GM19351 (cell line): Measurements from ENCODE around the gene SPPL2B.

Experiments
- ATAC-seq: cut with Tn5 transposase; IDR thresholded peaks from one replicate; pipeline ENCODE4 v1.9.1; 2021; ENCODE audit warnings: mild to moderate bottlenecking, moderate library complexity; ENCODE audit not compliant: unreplicated experiment

Gene SPPL2B

GRCh38 chr19:2296141-2296540 lies 32.3 kb upstream of the SPPL2B start:
- no peak for ATAC-seq

DNA sequence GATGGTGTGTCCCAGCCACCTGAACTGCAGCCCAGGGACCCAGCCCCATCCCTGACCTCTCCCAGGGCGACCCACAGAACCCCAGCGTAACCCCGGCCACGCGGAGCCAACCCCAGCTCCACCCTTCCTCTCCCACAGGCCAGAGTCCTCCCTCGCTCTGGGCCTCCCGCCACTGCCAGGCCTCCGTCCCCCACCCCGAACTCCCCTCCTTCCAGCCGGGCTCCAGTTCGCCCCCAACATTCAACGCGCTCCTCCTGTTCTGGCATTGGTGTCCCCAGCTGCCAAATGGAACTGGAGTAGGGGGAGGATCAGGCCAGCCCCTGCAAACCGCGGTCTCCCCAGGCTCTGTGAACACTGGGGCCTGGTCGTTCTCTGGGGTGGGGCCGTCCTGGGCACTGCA lies 28.0 kb upstream of the SPPL2B start:
- ATAC-seq: no peak

GRCh38 chr19:2302319-2303210 lies 25.9 kb upstream of the SPPL2B start:
- no peak for ATAC-seq

DNA sequence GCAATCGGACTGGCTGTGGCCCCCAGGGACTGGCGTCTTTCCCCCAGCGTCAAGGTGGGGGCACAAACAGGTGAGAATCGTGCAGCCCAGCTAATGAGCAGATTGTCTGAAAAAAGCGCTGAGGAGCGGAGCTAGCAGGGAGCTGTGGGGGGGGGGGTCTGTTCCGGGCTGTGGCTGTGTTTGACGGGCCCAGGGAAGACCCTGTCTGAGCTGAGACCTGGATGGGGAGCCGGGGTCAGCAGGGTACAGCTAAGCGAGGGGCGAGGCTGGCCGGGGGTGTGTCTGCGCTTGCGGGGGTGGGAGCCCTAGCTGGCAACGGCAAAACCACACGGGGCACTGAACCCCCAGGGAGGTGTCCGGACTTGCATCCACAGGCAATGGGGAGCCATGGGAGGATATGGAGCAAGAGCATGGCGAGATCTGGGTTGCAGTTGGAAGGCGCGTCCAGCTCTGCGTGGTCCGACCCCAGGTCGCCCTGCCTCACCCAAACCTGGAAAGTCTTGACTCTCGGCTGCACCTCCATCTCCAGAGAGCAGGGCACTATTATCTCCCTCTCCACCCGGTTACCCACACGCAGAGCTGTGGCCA lies 25.2 kb upstream of the SPPL2B start:
- ATAC-seq: no peak

DNA sequence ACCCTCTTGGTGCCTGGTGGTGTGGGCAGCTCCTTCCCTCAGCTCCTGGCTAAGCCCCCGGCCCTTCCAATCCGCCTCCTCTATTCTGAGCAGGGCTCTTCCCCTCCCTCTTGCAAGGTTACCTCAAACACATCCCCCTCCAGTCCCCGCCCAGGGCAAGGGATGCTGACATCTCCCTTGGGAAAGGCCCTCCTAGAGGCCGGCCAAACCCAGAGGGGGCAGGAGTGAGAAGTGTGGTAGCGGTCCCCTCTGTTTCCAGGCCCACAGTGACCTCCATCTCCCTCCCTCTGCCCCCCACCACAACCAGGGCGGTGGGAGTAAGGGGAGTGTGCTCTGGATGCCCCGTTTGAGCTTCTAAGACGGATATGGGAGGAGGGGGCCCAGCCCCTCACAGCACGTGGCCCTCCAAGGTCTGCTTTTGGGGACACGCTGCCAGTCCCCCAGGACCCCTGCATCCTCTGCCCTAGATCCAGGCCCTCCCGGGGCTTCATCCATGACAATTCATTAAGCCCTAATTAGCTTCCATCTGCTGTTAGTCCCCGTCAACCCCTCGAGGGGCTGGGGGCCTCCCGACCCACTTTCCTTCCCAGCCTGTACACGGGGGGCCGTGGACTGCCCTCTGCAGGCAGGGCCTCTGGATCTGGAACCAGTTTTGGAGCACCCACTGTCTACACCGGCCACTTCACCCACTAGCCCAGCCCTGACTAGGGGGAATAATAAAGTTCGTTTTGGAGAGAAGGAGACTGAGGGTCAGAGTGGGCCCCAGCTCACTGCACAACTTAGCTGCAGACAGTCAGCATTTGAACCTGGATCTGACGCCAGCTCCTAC lies 22.8 kb upstream of the SPPL2B start:
- ATAC-seq: no peak

GRCh38 chr19:2306281-2306806 lies 22.1 kb upstream of the SPPL2B start:
- no peak for ATAC-seq

GRCh38 chr19:2306971-2307370 lies 21.5 kb upstream of the SPPL2B start:
- ATAC-seq: no peak

DNA sequence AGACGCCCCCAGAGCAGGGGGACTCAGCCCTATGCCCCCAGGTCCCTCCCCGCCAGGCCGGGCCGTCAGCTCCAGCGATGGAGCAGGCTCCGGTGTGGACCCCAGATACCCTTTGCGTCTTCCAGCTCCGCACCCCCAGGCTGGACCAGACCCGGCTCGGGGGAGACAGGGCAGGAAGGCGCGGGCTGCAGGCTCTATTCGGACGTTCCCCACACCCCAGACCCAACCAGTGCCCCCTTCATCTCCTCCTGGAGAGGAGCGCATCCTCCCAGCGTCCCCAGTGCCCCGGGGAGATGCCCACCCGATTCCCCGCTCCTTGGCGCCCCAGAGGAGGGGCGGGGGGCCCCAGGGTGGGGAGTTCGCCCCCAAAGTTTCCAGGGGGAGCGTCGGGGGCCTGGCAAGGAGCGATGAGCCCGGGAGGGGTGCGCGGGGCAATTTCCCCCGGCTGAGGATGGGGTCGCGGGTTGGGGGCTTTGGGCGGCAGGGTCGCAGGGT lies 20.9 kb upstream of the SPPL2B start:
- ATAC-seq: no peak

- no peak for ATAC-seq
These were observed 20.3 kb upstream of the SPPL2B start, which contains the start of gene LINGO3 for GRCh38 chr19:2308114-2308556. Gene LINGO3, minus strand, starts transcription at chr19:2308154. Its CDS starts 16,378 bp downstream, at chr19:2291776.

DNA sequence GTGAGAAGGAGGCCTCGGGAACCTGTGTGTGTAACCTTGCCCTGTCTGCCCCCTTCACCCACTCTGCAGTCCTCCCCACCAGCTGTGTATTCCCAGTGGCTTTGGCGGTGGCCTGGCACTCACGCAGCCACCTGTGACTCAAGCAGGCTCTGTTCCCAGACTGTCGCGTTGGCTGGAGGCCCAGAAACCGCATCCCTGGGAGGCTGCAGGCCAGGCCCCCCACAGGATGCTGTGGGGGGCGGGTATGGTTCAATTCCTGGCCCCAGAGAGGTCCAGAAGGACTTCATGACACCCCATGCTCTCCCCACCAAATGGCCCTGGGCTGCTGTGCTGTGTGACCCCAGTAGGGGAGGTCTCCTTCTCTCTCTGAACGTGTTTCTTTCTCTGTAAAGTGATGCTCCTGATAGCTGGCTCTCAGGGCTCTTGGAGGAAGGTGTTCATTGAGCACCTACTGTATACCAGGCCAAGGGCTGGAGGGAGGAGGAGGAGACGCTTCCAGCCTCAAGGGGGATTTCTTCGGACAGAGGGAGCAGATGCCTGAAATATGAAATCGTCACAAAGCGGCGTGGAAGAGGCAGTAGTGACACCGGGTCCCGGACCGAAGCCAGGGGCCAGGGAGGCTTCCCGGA lies 18.6 kb upstream of the SPPL2B start:
- no peak for ATAC-seq

DNA sequence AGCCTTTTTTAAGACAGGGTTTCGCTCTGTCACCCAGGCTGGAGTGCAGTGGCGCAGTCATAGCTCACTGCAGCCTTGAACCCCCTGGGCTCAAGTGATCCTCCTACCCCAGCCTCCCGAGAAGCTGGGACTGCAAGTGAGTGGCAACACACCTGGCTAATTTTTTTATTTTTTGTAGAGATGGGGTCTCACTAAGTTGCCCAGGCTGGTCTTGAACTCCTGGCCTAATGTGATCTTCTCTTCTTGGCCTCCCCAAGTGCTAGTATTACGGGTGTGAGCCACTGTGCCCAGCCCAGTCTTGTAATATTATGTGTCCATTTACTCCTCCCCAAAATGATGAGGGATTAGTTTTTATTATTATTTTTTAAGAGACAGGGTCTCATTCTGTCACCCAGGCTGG lies 17.4 kb upstream of the SPPL2B start:
- no peak for ATAC-seq

GRCh38 chr19:2312820-2313501 lies 15.5 kb upstream of the SPPL2B start:
- no peak for ATAC-seq

GRCh38 chr19:2315121-2315817 lies 13.2 kb upstream of the SPPL2B start:
- ATAC-seq: no peak

- no peak for ATAC-seq
These were observed 12.6 kb upstream of the SPPL2B start for GRCh38 chr19:2315818-2316353.

- ATAC-seq: no peak
These were observed 11.2 kb upstream of the SPPL2B start for GRCh38 chr19:2317300-2317699.

DNA sequence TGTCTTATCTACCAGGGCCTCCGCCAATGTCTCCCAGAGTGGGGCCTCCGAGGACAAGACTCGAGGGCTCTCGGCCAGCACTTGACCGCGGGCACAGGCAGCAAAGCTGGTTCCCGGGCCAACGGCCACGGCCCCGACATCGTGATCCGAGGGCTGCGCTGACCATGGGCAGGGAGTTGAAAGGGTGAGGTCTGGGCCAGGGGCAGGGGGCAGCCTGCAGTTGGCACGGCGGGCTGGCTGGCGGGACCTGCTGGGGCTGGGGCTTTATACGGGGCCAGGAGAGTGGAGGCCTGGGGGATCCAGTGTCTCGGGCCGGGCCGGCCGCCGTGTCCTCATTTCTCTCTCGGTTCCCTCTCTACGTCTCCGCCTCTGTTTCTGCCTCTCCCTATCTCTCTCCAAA lies 10.7 kb upstream of the SPPL2B start:
- no peak for ATAC-seq

- no peak for ATAC-seq
These were observed 9.6 kb upstream of the SPPL2B start for GRCh38 chr19:2318923-2319322.

DNA sequence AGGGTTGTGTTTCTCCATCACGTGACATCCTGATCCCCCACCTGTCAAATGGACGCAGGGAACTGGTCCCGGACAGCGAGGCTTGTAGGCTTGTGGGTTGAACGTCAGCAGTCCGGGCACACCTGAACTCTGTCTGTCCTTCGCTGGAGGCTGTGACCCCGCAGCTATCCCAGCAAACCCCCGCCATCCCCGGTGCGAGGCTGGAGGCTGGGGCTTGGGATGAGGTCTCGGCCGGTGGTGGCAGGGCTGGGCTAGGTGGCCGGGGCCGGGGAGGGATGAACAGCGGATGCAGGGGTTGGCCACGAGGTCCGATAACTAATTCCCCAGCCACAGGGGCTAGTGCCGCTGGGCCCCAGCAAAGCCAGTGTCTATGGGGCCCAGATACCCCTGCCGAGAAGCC lies 8.9 kb upstream of the SPPL2B start:
- ATAC-seq: no peak

GRCh38 chr19:2320049-2320448 lies 8.4 kb upstream of the SPPL2B start:
- ATAC-seq: no peak
